Suprapubic skin (tissue), 4 donors: ENCODE data around the gene ANKRD60. TPM values are rescaled to one million over a fixed set of nuclear protein-coding genes. Genes with fewer than 3 reads are reported as not detected.

Experiments used
- DNase-seq, 2 donors: peaks; one replicate each; pipeline ENCODE4 v3.0.0-alpha.2; 2019; ENCODE audit warnings: low spot score in 2 of 2
- H3K27ac ChIP-seq: fragments of 200-600 bp; sonication (generic); one replicate; pipeline ENCODE4 v1.5.1; 2019
- H3K27me3 ChIP-seq: fragments of 200-600 bp; sonication (generic); one replicate; pipeline ENCODE4 v1.5.1; 2019
- H3K36me3 ChIP-seq: fragments of 200-600 bp; sonication (generic); one replicate; pipeline ENCODE4 v1.5.1; 2019
- H3K4me1 ChIP-seq: fragments of 200-600 bp; sonication (generic); one replicate; pipeline ENCODE4 v1.5.1; 2019
- H3K4me3 ChIP-seq: fragments of 200-600 bp; sonication (generic); one replicate; pipeline ENCODE4 v1.5.1; 2019; ENCODE audit warnings: mild to moderate bottlenecking
- H3K9me3 ChIP-seq: fragments of 200-600 bp; sonication (generic); one replicate; pipeline ENCODE4 v1.5.1; 2019
- EP300 ChIP-seq: sonication (generic); formaldehyde crosslinking; IDR thresholded peaks from one replicate; pipeline ENCODE4 v1.6.1; 2017; ENCODE audit warnings: antibody characterized with exemption
- POLR2A ChIP-seq, 2 donors: fragments of 450-650 bp; IDR thresholded peaks; one replicate each; pipeline ENCODE4 v1.6.1; 2017; ENCODE audit warnings: antibody characterized with exemption in 2 of 2, mild to moderate bottlenecking in 2 of 2, moderate library complexity in 2 of 2
- POLR2AphosphoS5 ChIP-seq, 3 donors: sonication (generic); formaldehyde crosslinking; IDR thresholded peaks; one replicate each; pipeline ENCODE4 v1.6.1; 2017; ENCODE audit warnings: antibody characterized with exemption in 3 of 3
- WGBS: methylation state at CpG from one replicate; pipeline ENCODE4 v1.1.5; 2018; 5-methylcytosine and 5-hydroxymethylcytosine counted together
- total RNA-seq, 4 donors: library from RNA; depleted of rRNA; stranded (reverse); fragments of >200 nt; gene quantifications; one replicate each; pipeline ENCODE4 v1.1.0, GENCODE V29; 2016
- TF ChIP-seq, protein P1 (sequence below), 2 donors: fragments of 200-600 bp in 1 of 2; fragments of 450-650 bp in 1 of 2; sonication (generic) in 1 of 2; IDR thresholded peaks; one replicate each; pipeline ENCODE4 v1.5.1; 2016 to 2019; ENCODE audit warnings: antibody characterized with exemption in 2 of 2, mild to moderate bottlenecking in 1 of 2, moderate library complexity in 1 of 2

The ANKRD60 gene
- total RNA-seq, 4 donors from 2014 or later: not detected

DNA sequence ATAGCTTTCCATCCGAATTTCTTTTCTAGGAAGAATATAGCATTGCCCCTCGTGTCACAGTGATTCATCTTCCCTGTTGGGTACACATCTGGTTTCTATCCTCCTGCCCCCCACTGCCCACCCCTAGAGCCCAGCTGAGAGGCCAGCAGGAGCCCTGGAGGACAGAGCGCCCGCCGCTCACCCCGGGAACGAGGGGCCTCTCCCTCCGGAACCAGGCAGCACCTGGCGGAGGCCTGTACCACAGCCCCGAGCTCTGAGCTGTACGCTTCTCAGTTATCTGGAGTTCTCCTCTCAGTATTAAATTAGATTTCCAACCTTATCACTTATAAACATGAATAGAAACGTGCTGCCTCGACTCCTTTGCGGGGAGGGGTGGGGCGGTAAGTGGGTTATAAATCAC is 6.0 kb downstream of the ANKRD60 start:
- WGBS: 74% methylated on average over 15 of the region's 15 CpGs
- Histone ChIP-seq H3K4me3 (no peak overlapping the region), H3K27ac (no peak overlapping the region), H3K36me3 (no peaks in the 10 kb centered on the region), H3K9me3 (peaks cover 8% of the 10 kb centered on the region), H3K27me3 (peaks cover 60% of the 10 kb centered on the region), H3K4me1 (no peaks in the 10 kb centered on the region)
- TF ChIP-seq, protein P1, sequence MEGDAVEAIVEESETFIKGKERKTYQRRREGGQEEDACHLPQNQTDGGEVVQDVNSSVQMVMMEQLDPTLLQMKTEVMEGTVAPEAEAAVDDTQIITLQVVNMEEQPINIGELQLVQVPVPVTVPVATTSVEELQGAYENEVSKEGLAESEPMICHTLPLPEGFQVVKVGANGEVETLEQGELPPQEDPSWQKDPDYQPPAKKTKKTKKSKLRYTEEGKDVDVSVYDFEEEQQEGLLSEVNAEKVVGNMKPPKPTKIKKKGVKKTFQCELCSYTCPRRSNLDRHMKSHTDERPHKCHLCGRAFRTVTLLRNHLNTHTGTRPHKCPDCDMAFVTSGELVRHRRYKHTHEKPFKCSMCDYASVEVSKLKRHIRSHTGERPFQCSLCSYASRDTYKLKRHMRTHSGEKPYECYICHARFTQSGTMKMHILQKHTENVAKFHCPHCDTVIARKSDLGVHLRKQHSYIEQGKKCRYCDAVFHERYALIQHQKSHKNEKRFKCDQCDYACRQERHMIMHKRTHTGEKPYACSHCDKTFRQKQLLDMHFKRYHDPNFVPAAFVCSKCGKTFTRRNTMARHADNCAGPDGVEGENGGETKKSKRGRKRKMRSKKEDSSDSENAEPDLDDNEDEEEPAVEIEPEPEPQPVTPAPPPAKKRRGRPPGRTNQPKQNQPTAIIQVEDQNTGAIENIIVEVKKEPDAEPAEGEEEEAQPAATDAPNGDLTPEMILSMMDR (IDR thresholded peaks at IDR 0.05): no peak
- no peak for TF ChIP-seq POLR2AphosphoS5 (IDR thresholded peaks at IDR 0.05)
- no peak for TF ChIP-seq EP300
- TF ChIP-seq POLR2A (IDR thresholded peaks at IDR 0.05): no peak
- DNase-seq: no peak

DNA sequence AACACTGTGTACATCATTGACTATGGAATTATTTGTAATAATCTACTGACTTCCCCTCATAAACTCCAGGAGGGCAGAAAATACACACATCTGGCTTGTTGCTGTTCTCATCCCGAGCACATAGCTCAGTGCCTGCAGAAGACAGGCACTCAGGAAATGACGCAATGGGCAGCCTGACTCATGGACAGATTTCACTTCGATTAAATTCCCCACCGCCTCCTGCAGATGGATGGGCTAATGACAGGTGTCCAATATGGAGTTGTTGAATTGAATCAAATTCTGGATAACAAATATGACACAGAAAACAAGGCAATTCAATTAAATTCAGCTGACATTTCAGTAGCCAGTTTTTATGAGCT is 9.1 kb downstream of the ANKRD60 start:
- no peak overlapping the region for H3K27ac ChIP-seq
- no peak overlapping the region for H3K4me3 ChIP-seq
- no peaks in the 10 kb centered on the region for H3K4me1 ChIP-seq
- no peaks in the 10 kb centered on the region for H3K36me3 ChIP-seq
- peaks cover 52% of the 10 kb centered on the region for H3K27me3 ChIP-seq
- H3K9me3 ChIP-seq: peaks cover 8% of the 10 kb centered on the region
- 83% methylated on average over 4 of the region's 4 CpGs for WGBS
- no peak for TF ChIP-seq POLR2A (IDR thresholded peaks at IDR 0.05)
- no peak for TF ChIP-seq EP300
- TF ChIP-seq, protein P1 (IDR thresholded peaks at IDR 0.05): no peak
- TF ChIP-seq POLR2AphosphoS5 (IDR thresholded peaks at IDR 0.05): no peak
- no peak for DNase-seq

DNA sequence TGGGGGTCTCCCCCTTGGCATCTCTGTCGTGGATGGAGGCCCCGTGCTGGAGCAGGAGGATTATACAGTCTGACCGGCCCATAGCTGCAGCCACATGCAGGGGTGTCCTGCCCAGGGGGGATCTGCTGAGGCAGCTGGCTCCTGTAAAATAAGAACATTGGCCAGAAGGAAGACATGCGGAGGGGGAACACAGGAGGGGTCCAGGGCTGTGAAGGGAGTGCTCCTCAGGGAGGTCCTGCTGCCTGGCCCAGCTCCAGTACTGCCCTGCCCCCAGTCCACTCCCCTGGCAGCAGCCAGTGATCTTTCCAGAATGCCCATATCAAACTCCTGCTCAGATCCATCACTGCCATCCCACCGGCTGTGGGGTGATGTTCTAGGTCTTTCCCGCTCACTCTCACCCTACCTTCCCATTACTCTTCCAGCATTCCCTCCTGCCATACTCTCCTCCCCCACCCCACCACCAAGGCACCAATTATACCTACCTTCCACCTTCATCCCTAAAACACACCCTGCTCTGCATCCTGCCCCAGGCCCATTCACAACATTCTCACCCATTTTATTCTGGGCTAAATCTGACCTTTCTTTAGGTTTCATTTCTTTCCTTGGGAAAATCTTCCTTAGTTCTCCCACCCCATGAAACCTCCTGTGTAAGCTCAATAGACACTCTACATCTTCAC is 9.7 kb downstream of the ANKRD60 start:
- no peak for TF ChIP-seq POLR2AphosphoS5 (IDR thresholded peaks at IDR 0.05)
- no peak for TF ChIP-seq EP300
- no peak for TF ChIP-seq POLR2A (IDR thresholded peaks at IDR 0.05)
- TF ChIP-seq, protein P1 (IDR thresholded peaks at IDR 0.05): no peak
- peaks cover 8% of the 10 kb centered on the region for H3K9me3 ChIP-seq
- H3K27me3 ChIP-seq: peaks cover 53% of the 10 kb centered on the region
- no peak overlapping the region for H3K27ac ChIP-seq
- no peak overlapping the region for H3K4me3 ChIP-seq
- DNase-seq: no peak
- H3K4me1 ChIP-seq: no peaks in the 10 kb centered on the region
- WGBS: 59% methylated on average over 6 of the region's 6 CpGs
- no peaks in the 10 kb centered on the region for H3K36me3 ChIP-seq

DNA sequence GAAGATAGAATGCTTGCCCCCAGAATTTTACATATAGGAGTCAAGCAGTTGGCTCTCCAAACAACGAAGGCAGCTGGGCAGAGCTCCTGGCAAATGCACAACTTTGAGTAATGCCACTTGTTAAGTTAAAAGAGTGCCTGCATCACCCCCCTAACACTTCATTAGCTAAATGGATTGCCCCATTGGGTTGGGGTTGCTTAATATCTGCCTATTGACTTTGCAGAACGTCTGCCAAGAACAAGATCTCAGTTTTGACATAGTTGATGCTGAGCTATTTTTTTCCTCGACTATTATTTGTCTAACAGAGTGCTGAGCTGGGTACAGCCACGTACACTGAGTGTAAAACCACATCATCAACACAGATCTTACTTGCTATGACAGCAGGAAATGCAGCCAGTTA is 12.1 kb downstream of the ANKRD60 start:
- Histone ChIP-seq H3K4me3 (no peak overlapping the region), H3K9me3 (peaks cover 8% of the 10 kb centered on the region), H3K4me1 (no peaks in the 10 kb centered on the region), H3K27me3 (peaks cover 46% of the 10 kb centered on the region), H3K36me3 (no peaks in the 10 kb centered on the region), H3K27ac (no peak overlapping the region)
- WGBS: 55% methylated on average over 4 of the region's 4 CpGs
- TF ChIP-seq POLR2AphosphoS5 (IDR thresholded peaks at IDR 0.05) (no peak), EP300 (no peak), POLR2A (IDR thresholded peaks at IDR 0.05) (no peak)
- TF ChIP-seq, protein P1 (IDR thresholded peaks at IDR 0.05): no peak
- no peak for DNase-seq

DNA sequence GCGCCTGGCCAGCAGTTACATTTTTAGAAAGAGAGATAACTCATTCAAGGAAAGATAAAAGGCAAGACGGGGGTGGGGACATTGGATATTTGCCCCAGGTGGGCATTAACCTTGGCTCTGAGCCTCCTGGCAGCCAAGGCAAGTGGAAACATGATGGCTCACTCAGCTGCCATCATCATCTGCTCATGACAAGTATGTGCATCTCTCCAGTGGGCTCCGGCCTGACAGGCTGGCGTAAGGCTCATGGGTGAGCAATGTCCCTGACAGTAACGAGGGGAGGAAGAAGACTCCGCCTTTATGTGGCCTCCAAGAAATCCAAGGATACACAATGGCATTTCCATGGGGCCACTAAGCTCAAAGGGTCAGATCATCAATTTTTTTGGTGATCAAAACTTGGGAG is 13.3 kb downstream of the ANKRD60 start:
- whole genome bisulfite sequencing: 80% methylated on average over 6 of the region's 6 CpGs
- no peak for TF ChIP-seq POLR2AphosphoS5 (IDR thresholded peaks at IDR 0.05)
- no peak for TF ChIP-seq POLR2A (IDR thresholded peaks at IDR 0.05)
- no peak overlapping the region for H3K27ac ChIP-seq
- no peak for DNase-seq
- H3K4me1 ChIP-seq: no peaks in the 10 kb centered on the region
- H3K9me3 ChIP-seq: peaks cover 8% of the 10 kb centered on the region
- H3K27me3 ChIP-seq: peaks cover 40% of the 10 kb centered on the region
- no peak overlapping the region for H3K4me3 ChIP-seq
- no peaks in the 10 kb centered on the region for H3K36me3 ChIP-seq

DNA sequence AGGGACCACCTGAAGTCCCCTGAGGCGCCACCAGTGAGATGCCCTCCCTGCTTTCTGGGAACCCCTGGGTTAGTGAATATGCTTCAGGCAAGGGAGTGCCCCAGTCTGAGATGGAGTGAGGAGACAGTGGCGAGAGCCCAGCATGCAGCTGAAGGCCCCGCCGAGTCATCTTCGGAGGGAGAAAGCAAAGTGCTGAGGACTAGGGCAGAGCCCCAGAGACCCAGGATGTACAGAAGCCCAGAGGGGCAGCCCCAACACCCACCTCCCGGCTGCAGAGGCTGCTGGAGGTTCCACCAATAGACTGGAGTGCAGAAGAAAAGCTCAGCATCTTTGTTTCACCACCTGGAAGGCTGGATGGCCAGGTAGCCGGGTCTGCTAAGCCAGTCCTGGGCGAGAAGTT is 14.1 kb downstream of the ANKRD60 start:
- no peak for DNase-seq
- Histone ChIP-seq H3K9me3 (peaks cover 6% of the 10 kb centered on the region), H3K27ac (no peak overlapping the region), H3K36me3 (no peaks in the 10 kb centered on the region), H3K4me1 (no peaks in the 10 kb centered on the region), H3K27me3 (peaks cover 36% of the 10 kb centered on the region), H3K4me3 (no peak overlapping the region)
- TF ChIP-seq, protein P1 (IDR thresholded peaks at IDR 0.05): no peak
- no peak for TF ChIP-seq POLR2AphosphoS5 (IDR thresholded peaks at IDR 0.05)
- no peak for TF ChIP-seq POLR2A (IDR thresholded peaks at IDR 0.05)
- TF ChIP-seq EP300: no peak
- WGBS: 82% methylated on average over 8 of the region's 8 CpGs
